Stimulated activated effector memory CD8-positive, alpha-beta T cell treated with anti-CD3 and anti-CD28 coated beads, Interleukin-12 subunit alpha, Interleukin-12 subunit beta, amount 100 ng/mL, for 72 hours (primary cell): Measurements from ENCODE around the gene HNRNPC.

Experiments
- ATAC-seq: fragments of 150-1000 bp; cut with Tn5 transposase; 2 replicates; pipeline ENCODE4 v1.10.0; 2021
- DNase-seq, 2 donors: peaks; one replicate each; pipeline ENCODE4 v3.0.0; 2021 to 2022; ENCODE audit warnings: low spot score in 2 of 2
- H3K27ac Mint-ChIP-seq: one replicate; pipeline ENCODE4 v1.8.0; 2022; ENCODE audit warnings: mild to moderate bottlenecking, mixed read lengths
- H3K36me3 Mint-ChIP-seq: one replicate; pipeline ENCODE4 v1.8.0; 2022; ENCODE audit warnings: mild to moderate bottlenecking, mixed read lengths
- H3K4me1 Mint-ChIP-seq: one replicate; pipeline ENCODE4 v1.8.0; 2022; ENCODE audit warnings: mixed read lengths
- H3K4me3 Mint-ChIP-seq: one replicate; pipeline ENCODE4 v1.8.0; 2022; ENCODE audit warnings: mild to moderate bottlenecking, mixed read lengths
- H3K9me3 Mint-ChIP-seq: one replicate; pipeline ENCODE4 v1.8.0; 2022; ENCODE audit warnings: mixed read lengths

The HNRNPC gene

GRCh38 chr14:21202463-21203358 is 66.5 kb downstream of the HNRNPC start:
- H3K4me3 Mint-ChIP-seq, result no peak overlapping the region
- H3K9me3 Mint-ChIP-seq, result no peaks in the 10 kb centered on the region
- peak overlapping the region; percentile 68 for H3K27ac Mint-ChIP-seq
- DNase-seq, result peak in 1 of 2 donors; percentile 36
- H3K36me3 Mint-ChIP-seq, result peaks cover 75% of the 10 kb centered on the region
- ATAC-seq, result no peak
- H3K4me1 Mint-ChIP-seq, result peaks cover 42% of the 10 kb centered on the region

- H3K36me3 Mint-ChIP-seq, result peaks cover 75% of the 10 kb centered on the region
- no peak for ATAC-seq
- DNase-seq, result peak in 1 of 2 donors; percentile 49
- no peaks in the 10 kb centered on the region for H3K9me3 Mint-ChIP-seq
- H3K27ac Mint-ChIP-seq, result peak overlapping the region; percentile 68
- no peak overlapping the region for H3K4me3 Mint-ChIP-seq
- H3K4me1 Mint-ChIP-seq, result peaks cover 35% of the 10 kb centered on the region
Observed at GRCh38 chr14:21201732-21202462, 67.3 kb downstream of the HNRNPC start.

GRCh38 chr14:21200752-21201461 is 68.3 kb downstream of the HNRNPC start:
- Mint-ChIP-seq H3K4me1 (peaks cover 26% of the 10 kb centered on the region), H3K9me3 (no peaks in the 10 kb centered on the region), H3K36me3 (peaks cover 71% of the 10 kb centered on the region), H3K27ac (peak overlapping the region; percentile 15), H3K4me3 (no peak overlapping the region)
- peak in 1 of 2 donors; percentile 36 for DNase-seq
- no peak for ATAC-seq

GRCh38 chr14:21199611-21200560 is 69.4 kb downstream of the HNRNPC start:
- no peak overlapping the region for H3K4me3 Mint-ChIP-seq
- H3K9me3 Mint-ChIP-seq, result no peaks in the 10 kb centered on the region
- peaks cover 25% of the 10 kb centered on the region for H3K4me1 Mint-ChIP-seq
- peak in 1 of 2 donors; percentile 30 for DNase-seq
- no peak overlapping the region for H3K27ac Mint-ChIP-seq
- peaks cover 61% of the 10 kb centered on the region for H3K36me3 Mint-ChIP-seq
- peak; percentile 73 for ATAC-seq

GRCh38 chr14:21197418-21198205 is 71.6 kb downstream of the HNRNPC start:
- no peak for DNase-seq

GRCh38 chr14:21194597-21194996 is 74.6 kb downstream of the HNRNPC start:
- no peak for ATAC-seq
- peaks cover 15% of the 10 kb centered on the region for H3K4me1 Mint-ChIP-seq
- DNase-seq, result no peak
- H3K4me3 Mint-ChIP-seq, result no peak overlapping the region
- no peaks in the 10 kb centered on the region for H3K9me3 Mint-ChIP-seq
- H3K27ac Mint-ChIP-seq, result peak overlapping the region; percentile 63
- H3K36me3 Mint-ChIP-seq, result peaks cover 22% of the 10 kb centered on the region

More at GRCh38 chr14:21197418-21198205, 71.6 kb downstream of the HNRNPC start:
- Mint-ChIP-seq H3K4me3 (no peak overlapping the region), H3K4me1 (peaks cover 13% of the 10 kb centered on the region), H3K9me3 (no peaks in the 10 kb centered on the region), H3K27ac (peak overlapping the region; percentile 70), H3K36me3 (peaks cover 38% of the 10 kb centered on the region)
- peak; percentile 45 for ATAC-seq

GRCh38 chr14:21192875-21193535 is 76.2 kb downstream of the HNRNPC start:
- H3K9me3 Mint-ChIP-seq, result no peaks in the 10 kb centered on the region
- DNase-seq (no peak), ATAC-seq (no peak)
- peaks cover 17% of the 10 kb centered on the region for H3K36me3 Mint-ChIP-seq
- peaks cover 13% of the 10 kb centered on the region for H3K4me1 Mint-ChIP-seq
- no peak overlapping the region for H3K27ac Mint-ChIP-seq
- peak overlapping the region; percentile 66 for H3K4me3 Mint-ChIP-seq

GRCh38 chr14:21192447-21192822 is 76.8 kb downstream of the HNRNPC start:
- peaks cover 8% of the 10 kb centered on the region for H3K4me1 Mint-ChIP-seq
- H3K4me3 Mint-ChIP-seq, result peak overlapping the region; percentile 66
- ATAC-seq (peak; percentile 4), DNase-seq (peak in 1 of 2 donors; percentile 46)
- peaks cover 11% of the 10 kb centered on the region for H3K36me3 Mint-ChIP-seq
- no peak overlapping the region for H3K27ac Mint-ChIP-seq
- no peaks in the 10 kb centered on the region for H3K9me3 Mint-ChIP-seq

- ATAC-seq, result peak; percentile 97
- Mint-ChIP-seq H3K36me3 (peaks cover 6% of the 10 kb centered on the region), H3K9me3 (no peaks in the 10 kb centered on the region), H3K4me3 (peak overlapping the region; percentile 66), H3K27ac (peak overlapping the region; percentile 12), H3K4me1 (peaks cover 8% of the 10 kb centered on the region)
- peak; percentile 29 to 76 for DNase-seq
Observed at GRCh38 chr14:21191809-21192446, 77.3 kb downstream of the HNRNPC start.

GRCh38 chr14:21191261-21191808 is 77.9 kb downstream of the HNRNPC start:
- H3K27ac Mint-ChIP-seq, result peak overlapping the region; percentile 12
- DNase-seq, result no peak
- no peaks in the 10 kb centered on the region for H3K9me3 Mint-ChIP-seq
- H3K36me3 Mint-ChIP-seq, result peaks cover 2% of the 10 kb centered on the region
- peak overlapping the region; percentile 66 for H3K4me3 Mint-ChIP-seq
- no peak for ATAC-seq
- H3K4me1 Mint-ChIP-seq, result peaks cover 8% of the 10 kb centered on the region

GRCh38 chr14:21185491-21185890 is 83.8 kb downstream of the HNRNPC start:
- DNase-seq, result no peak
- no peak for ATAC-seq
- no peak overlapping the region for H3K4me3 Mint-ChIP-seq
- no peak overlapping the region for H3K27ac Mint-ChIP-seq
- H3K36me3 Mint-ChIP-seq, result no peaks in the 10 kb centered on the region
- H3K4me1 Mint-ChIP-seq, result no peaks in the 10 kb centered on the region
- H3K9me3 Mint-ChIP-seq, result peaks cover 4% of the 10 kb centered on the region

GRCh38 chr14:21184254-21184653 is 85.0 kb downstream of the HNRNPC start:
- no peak for ATAC-seq
- H3K36me3 Mint-ChIP-seq, result no peaks in the 10 kb centered on the region
- peaks cover 4% of the 10 kb centered on the region for H3K9me3 Mint-ChIP-seq
- no peaks in the 10 kb centered on the region for H3K4me1 Mint-ChIP-seq
- no peak for DNase-seq
- no peak overlapping the region for H3K27ac Mint-ChIP-seq
- no peak overlapping the region for H3K4me3 Mint-ChIP-seq

- H3K9me3 Mint-ChIP-seq, result peaks cover 4% of the 10 kb centered on the region
- H3K27ac Mint-ChIP-seq, result no peak overlapping the region
- ATAC-seq, result no peak
- DNase-seq, result no peak
- H3K36me3 Mint-ChIP-seq, result no peaks in the 10 kb centered on the region
- H3K4me3 Mint-ChIP-seq, result no peak overlapping the region
- no peaks in the 10 kb centered on the region for H3K4me1 Mint-ChIP-seq
Observed at GRCh38 chr14:21182166-21182565, 87.1 kb downstream of the HNRNPC start.
